Articular chondrocyte of knee joint (primary cell): Measurements from ENCODE around the gene ITGB2. TPM values are rescaled to one million over a fixed set of nuclear protein-coding genes. Genes with fewer than 3 reads are reported as not detected.

Experiments used
- total RNA-seq: library from RNA; depleted of rRNA; stranded (reverse); fragments of >200 nt; gene quantifications from 2 replicates; pipeline ENCODE4 v1.2.3, GENCODE V29; 2012

ITGB2 gene
- total RNA-seq, result 5.9 and 19.7 TPM in 2 replicates

GRCh38 chr21:44920694-44921604, at the start of gene ITGB2:
Gene ITGB2 (minus strand): TSS chr21:44920899. CDS start chr21:44910782, 10,117 bp downstream.

GRCh38 chr21:44939532-44940115, 18.9 kb upstream of the ITGB2 start, which contains the start of gene SLX9:
Gene SLX9 (plus strand): TSS chr21:44940029. CDS start chr21:44940058, 29 bp downstream.

GRCh38 chr21:44873356-44874239, 47.1 kb downstream of the ITGB2 start, which contains the start of gene PTTG1IP:
Gene PTTG1IP (minus strand): TSS chr21:44873690. CDS start chr21:44873616, 74 bp downstream.

Other genes starting within 250 kb of the ITGB2 start
- gene KRTAP12-1, start 238.7 kb downstream of the ITGB2 start, total RNA-seq, result not detected in 2 replicates
- not detected in 2 replicates for gene KRTAP10-12, start 223.7 kb downstream of the ITGB2 start, total RNA-seq
- gene TSPEAR, start 209.3 kb downstream of the ITGB2 start, total RNA-seq, result not detected in 2 replicates
- gene UBE2G2, start 119.1 kb downstream of the ITGB2 start, total RNA-seq, result 71.1 and 86.4 TPM in 2 replicates
- 95.3 and 114 TPM in 2 replicates for gene SUMO3, start 102.8 kb downstream of the ITGB2 start, total RNA-seq
- 535 and 631 TPM in 2 replicates for gene PTTG1IP, start 47.2 kb downstream of the ITGB2 start, total RNA-seq
- 11.5 and 15.0 TPM in 2 replicates for gene SLX9, start 19.1 kb upstream of the ITGB2 start, total RNA-seq
- gene ADARB1, start 153.7 kb upstream of the ITGB2 start, total RNA-seq, result 16.5 and 20.4 TPM in 2 replicates